ENCODE results near the gene ARHGAP5. TPM values are rescaled to one million over a fixed set of nuclear protein-coding genes. Genes with fewer than 3 reads are reported as not detected.

Gene ARHGAP5
- total and polyA plus RNA-seq, 2 experiments from 2014 or later: 22.1 to 72.6 TPM

DNA sequence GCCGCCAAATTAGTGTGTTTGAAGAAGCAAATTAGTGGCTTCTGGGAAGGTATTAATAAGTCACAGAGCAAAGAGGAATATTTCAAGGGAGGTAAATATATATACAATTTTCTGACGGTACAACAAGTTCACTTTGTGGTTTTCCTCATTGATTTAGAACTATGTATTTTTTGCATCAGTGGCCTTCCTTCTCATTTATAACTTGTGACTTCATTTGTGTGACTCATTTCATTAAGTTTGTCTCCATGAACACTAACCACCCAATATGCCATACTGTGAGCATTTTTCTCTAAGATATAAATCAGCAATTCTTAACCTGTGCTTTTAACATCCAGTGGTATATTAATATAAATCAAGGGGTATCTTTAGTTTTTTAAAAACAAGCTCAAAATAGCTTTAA is 29.3 kb upstream of the ARHGAP5 start:
- Mint-ChIP-seq H3K27me3 (ENCODE audit: insufficient read depth, low read depth, poor library complexity) (no peaks in the 10 kb centered on the region), H3K4me3 (no peak overlapping the region), H3K4me1 (peaks cover 16% of the 10 kb centered on the region), H3K9me3 (no peaks in the 10 kb centered on the region), H3K27ac (no peak overlapping the region), H3K36me3 (ENCODE audit: low read depth) (no peaks in the 10 kb centered on the region; the same call in 2 of the 3 replicates)
- H2AFZ ChIP-seq: no peak overlapping the region
- DNase-seq (ENCODE audit: low spot score) (no peak), ATAC-seq (no peak)
- TF ChIP-seq ZNF114 (CRISPR knock-in tag; IDR thresholded peaks at IDR 0.05): no peak
- no peak for TF ChIP-seq STAT1 (IDR thresholded peaks at IDR 0.05; ENCODE audit: unreplicated experiment)
- TF ChIP-seq POLR2AphosphoS5 (IDR thresholded peaks at IDR 0.05; ENCODE audit: low read depth): no peak
- no peak for TF ChIP-seq CREB1 (CRISPR knock-in tag; IDR thresholded peaks at IDR 0.05; ENCODE audit: low read depth)
- no peak for TF ChIP-seq ZNF331 (CRISPR knock-in tag; IDR thresholded peaks at IDR 0.05; ENCODE audit: low read depth)
- H3K79me2 ChIP-seq (replicated peaks; ENCODE audit: insufficient read depth): no peaks in the 10 kb centered on the region
- no peaks in the 10 kb centered on the region for H3F3A ChIP-seq (replicated peaks; ENCODE audit: low read depth)
- no peak overlapping the region for H3K4me3 ChIP-seq
- no peaks in the 10 kb centered on the region for H3K9me2 ChIP-seq (ENCODE audit: insufficient read depth)
- no peaks in the 10 kb centered on the region for H4K20me1 ChIP-seq (replicated peaks; ENCODE audit: insufficient read depth)
- no peaks in the 10 kb centered on the region for H3K27me3 ChIP-seq (ENCODE audit: insufficient read depth)
- no peaks in the 10 kb centered on the region for H3K4me1 ChIP-seq (ENCODE audit: insufficient read depth)
- H3K27ac ChIP-seq (ENCODE audit: low read depth): no peak overlapping the region
- H3K36me3 ChIP-seq (ENCODE audit: insufficient read depth): no peaks in the 10 kb centered on the region
- no peak overlapping the region for H3K4me2 ChIP-seq

- H3K27ac Mint-ChIP-seq: no peak overlapping the region
- H3F3A ChIP-seq (replicated peaks; ENCODE audit: low read depth): no peaks in the 10 kb centered on the region
- no peak overlapping the region for H3K4me3 Mint-ChIP-seq
- no peak overlapping the region for H3K4me3 ChIP-seq
- H4K20me1 ChIP-seq (replicated peaks; ENCODE audit: insufficient read depth): no peaks in the 10 kb centered on the region
- no peaks in the 10 kb centered on the region for H3K36me3 ChIP-seq (ENCODE audit: insufficient read depth)
- H3K4me1 ChIP-seq (ENCODE audit: insufficient read depth): no peaks in the 10 kb centered on the region
- H2AFZ ChIP-seq: no peak overlapping the region
- no peaks in the 10 kb centered on the region for H3K9me2 ChIP-seq (ENCODE audit: insufficient read depth)
- peaks cover 5% of the 10 kb centered on the region; the same call in 1 of the 3 replicates for H3K9me3 Mint-ChIP-seq
- no peak overlapping the region for H3K4me2 ChIP-seq
- no peaks in the 10 kb centered on the region for H3K27me3 ChIP-seq (ENCODE audit: insufficient read depth)
- no peaks in the 10 kb centered on the region; the same call in 2 of the 3 replicates for H3K36me3 Mint-ChIP-seq (ENCODE audit: low read depth)
- no peaks in the 10 kb centered on the region for H3K79me2 ChIP-seq (replicated peaks; ENCODE audit: insufficient read depth)
- H3K27me3 Mint-ChIP-seq (ENCODE audit: insufficient read depth, low read depth, poor library complexity): no peaks in the 10 kb centered on the region
- ATAC-seq (no peak), DNase-seq (ENCODE audit: low spot score) (no peak)
- H3K27ac ChIP-seq (ENCODE audit: low read depth): no peak overlapping the region
- peaks cover 11% of the 10 kb centered on the region for H3K4me1 Mint-ChIP-seq
- no peak for TF ChIP-seq ZNF331 (CRISPR knock-in tag; IDR thresholded peaks at IDR 0.05; ENCODE audit: low read depth)
- TF ChIP-seq CREB1 (CRISPR knock-in tag; IDR thresholded peaks at IDR 0.05; ENCODE audit: low read depth): no peak
- TF ChIP-seq, protein P1, sequence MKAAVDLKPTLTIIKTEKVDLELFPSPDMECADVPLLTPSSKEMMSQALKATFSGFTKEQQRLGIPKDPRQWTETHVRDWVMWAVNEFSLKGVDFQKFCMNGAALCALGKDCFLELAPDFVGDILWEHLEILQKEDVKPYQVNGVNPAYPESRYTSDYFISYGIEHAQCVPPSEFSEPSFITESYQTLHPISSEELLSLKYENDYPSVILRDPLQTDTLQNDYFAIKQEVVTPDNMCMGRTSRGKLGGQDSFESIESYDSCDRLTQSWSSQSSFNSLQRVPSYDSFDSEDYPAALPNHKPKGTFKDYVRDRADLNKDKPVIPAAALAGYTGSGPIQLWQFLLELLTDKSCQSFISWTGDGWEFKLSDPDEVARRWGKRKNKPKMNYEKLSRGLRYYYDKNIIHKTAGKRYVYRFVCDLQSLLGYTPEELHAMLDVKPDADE (IDR thresholded peaks at IDR 0.05): no peak
- TF ChIP-seq STAT1 (IDR thresholded peaks at IDR 0.05; ENCODE audit: unreplicated experiment): no peak
- TF ChIP-seq EZH2 (IDR thresholded peaks at IDR 0.05; ENCODE audit: low read depth, unreplicated experiment): no peak
- TF ChIP-seq NANOG (IDR thresholded peaks at IDR 0.05; ENCODE audit: borderline replicate concordance): no peak
- TF ChIP-seq REST (IDR thresholded peaks at IDR 0.05; ENCODE audit: unreplicated experiment): no peak
- no peak for TF ChIP-seq ZNF114 (CRISPR knock-in tag; IDR thresholded peaks at IDR 0.05)
- TF ChIP-seq POLR2AphosphoS5 (IDR thresholded peaks at IDR 0.05; ENCODE audit: low read depth): no peak
- TF ChIP-seq JUNB (IDR thresholded peaks at IDR 0.05; ENCODE audit: unreplicated experiment): no peak
- TF ChIP-seq CTCF (conservative IDR thresholded peaks at IDR 0.05; ENCODE audit: low read depth in 2 of 2): no peak
- no peak for TF ChIP-seq EZH2phosphoT487 (IDR thresholded peaks at IDR 0.05; ENCODE audit: unreplicated experiment)
These were observed 27.6 kb upstream of the ARHGAP5 start for GRCh38 chr14:32049361-32050088.
